Spleen (tissue), 11 donors: ENCODE data around the gene XPNPEP1. TPM values are rescaled to one million over a fixed set of nuclear protein-coding genes. Genes with fewer than 3 reads are reported as not detected.

Experiments
- DNase-seq: peaks from one replicate; pipeline ENCODE4 v3.0.0-alpha.2; 2020
- H3K27ac ChIP-seq, 8 donors: fragments of 200-600 bp; sonication (generic) in 7 of 8; 1 replicate in 4 of 8; 2 replicates in 4 of 8; pipeline versions ENCODE4 v1.5.0 to v1.8.0; 2016 to 2021; ENCODE audit warnings: inconsistent platforms in 4 of 8, mild to moderate bottlenecking in 4 of 8, moderate library complexity in 1 of 8
- H3K27me3 ChIP-seq, 7 donors: fragments of 200-600 bp; sonication (generic) in 6 of 7; replicated peaks in 1 of 7; 1 replicate in 4 of 7; 2 replicates in 3 of 7; pipeline versions ENCODE4 v1.5.0 to v1.8.0; 2016 to 2021; ENCODE audit warnings: inconsistent platforms in 3 of 7, mild to moderate bottlenecking in 1 of 7
- H3K36me3 ChIP-seq, 6 donors: fragments of 200-600 bp; sonication (generic) in 5 of 6; 1 replicate in 4 of 6; 2 replicates in 2 of 6; pipeline versions ENCODE4 v1.5.0 to v1.8.0; 2016 to 2021; ENCODE audit warnings: inconsistent platforms in 2 of 6
- H3K4me1 ChIP-seq, 6 donors: fragments of 200-600 bp; sonication (generic) in 5 of 6; 1 replicate in 3 of 6; 2 replicates in 3 of 6; pipeline versions ENCODE4 v1.5.0 to v1.8.0; 2016 to 2021; ENCODE audit warnings: inconsistent platforms in 3 of 6
- H3K4me3 ChIP-seq, 8 donors: fragments of 200-600 bp; sonication (generic) in 7 of 8; 1 replicate in 4 of 8; 2 replicates in 4 of 8; pipeline versions ENCODE4 v1.5.0 to v1.8.0; 2016 to 2021; ENCODE audit warnings: inconsistent platforms in 4 of 8, mild to moderate bottlenecking in 4 of 8, moderate library complexity in 2 of 8
- H3K9me3 ChIP-seq, 8 donors: fragments of 200-600 bp; sonication (generic) in 7 of 8; 1 replicate in 4 of 8; 2 replicates in 4 of 8; pipeline versions ENCODE4 v1.5.0 to v1.8.0; 2016 to 2021; ENCODE audit warnings: inconsistent platforms in 4 of 8
- CTCF ChIP-seq, 11 experiments: fragments of 200-600 bp in 7 of 11; fragments of 450-650 bp in 4 of 11; sonication (generic) in 4 of 11; IDR thresholded peaks in 8 of 11; conservative IDR thresholded peaks in 3 of 11; 1 replicate in 7 of 11; 2 replicates in 4 of 11; pipeline versions ENCODE4 v1.4.0 to v1.8.0; 2016 to 2021; ENCODE audit warnings: antibody characterized with exemption in 11 of 11, inconsistent platforms in 4 of 11, mild to moderate bottlenecking in 1 of 11
- POLR2A ChIP-seq, 3 donors: fragments of 450-650 bp; IDR thresholded peaks; one replicate each; pipeline ENCODE4 v1.5.1; 2017; ENCODE audit warnings: antibody characterized with exemption in 3 of 3, mild to moderate bottlenecking in 1 of 3
- POLR2AphosphoS5 ChIP-seq, 3 donors: sonication (generic); formaldehyde crosslinking; IDR thresholded peaks; one replicate each; pipeline ENCODE4 v1.5.1; 2017; ENCODE audit warnings: antibody characterized with exemption in 3 of 3
- WGBS, 5 donors: extraction: QIAGEN DNeasy Blood & Tissue Kit in 3 of 5; methylation state at CpG; one replicate each; pipeline versions ENCODE4 v1.1.5 to v1.1.7; 2013 to 2018; 5-methylcytosine and 5-hydroxymethylcytosine counted together
- intact Hi-C: fragments of 100-400 bp; cut with DNase I; formaldehyde crosslinking; loops from one replicate; pipeline ENCODE4 v1.15.0; 2023; ENCODE audit warnings: low total_unique reads
- polyA plus RNA-seq, 3 donors: library from polyadenylated mRNA; stranded (reverse); fragments of 200-250 nt; gene quantifications; one replicate each; pipeline ENCODE4 v1.2.1, GENCODE V29; 2013
- total RNA-seq, 7 donors: library from RNA; depleted of rRNA in 3 of 7; stranded (reverse); fragments of >200 nt in 3 of 7; fragmentation: NEBNext Ultra II Directional in 4 of 7; extraction: Animal tissue kit (Norgen Biotek cat#: 25700) in 4 of 7; gene quantifications; one replicate each; pipeline versions ENCODE4 v1.1.0 to v1.2.1, GENCODE V29; 2016 to 2021
- donor health status: healthy with polysubstance abuse.
- donor health status: DM: no; HTN: no; CAD: no; lungs with moderate emphysema.
- donor health status: DM: no; HTN: no; CAD: no.
- donor health status: Bipolar disorder and iron deficiency.
- donor health status: healthy.
- donor health status: DM: no; HTN: no; CAD: no.
- donor health status: DM: yes; HTN: yes; CAD: no.

The XPNPEP1 gene
- total and polyA plus RNA-seq, 10 donors: 23.1 to 97.1 (median 63.7) TPM

- Histone ChIP-seq H3K27ac (no peak overlapping the region), H3K36me3 (no peaks in the 10 kb centered on the region), H3K4me3 (no peak overlapping the region), H3K27me3 (no peaks in the 10 kb centered on the region), H3K4me1 (no peaks in the 10 kb centered on the region), H3K9me3 (no peaks in the 10 kb centered on the region)
- TF ChIP-seq POLR2AphosphoS5 (IDR thresholded peaks at IDR 0.05) (no peak), CTCF (IDR thresholded peaks at IDR 0.05 in 8 of 11, conservative IDR thresholded peaks at IDR 0.05 in 3 of 11) (peak in 10 of 11 experiments; percentile 31 to 65 (median 60)), POLR2A (IDR thresholded peaks at IDR 0.05) (no peak)
- intact Hi-C loops: no loop called here
- DNase-seq: no peak
- 89 to 94% (median 91%) methylated on average over 2 of the region's 2 CpGs for WGBS, 5 donors
These were observed 33.3 kb upstream of the XPNPEP1 start for GRCh38 chr10:109956454-109957091.

GRCh38 chr10:109953766-109954165 is 30.5 kb upstream of the XPNPEP1 start:
- DNase-seq: no peak
- H3K27ac ChIP-seq: no peak overlapping the region
- H3K4me1 ChIP-seq: no peaks in the 10 kb centered on the region
- H3K9me3 ChIP-seq: no peaks in the 10 kb centered on the region
- H3K4me3 ChIP-seq: no peak overlapping the region
- TF ChIP-seq POLR2AphosphoS5 (IDR thresholded peaks at IDR 0.05) (no peak), POLR2A (IDR thresholded peaks at IDR 0.05) (no peak), CTCF (IDR thresholded peaks at IDR 0.05 in 8 of 11, conservative IDR thresholded peaks at IDR 0.05 in 3 of 11) (no peak)
- intact Hi-C loops: no loop called here
- WGBS, 5 donors: 64 to 83% (median 75%) methylated on average over 2 of the region's 2 CpGs
- H3K36me3 ChIP-seq: no peaks in the 10 kb centered on the region
- H3K27me3 ChIP-seq: no peaks in the 10 kb centered on the region

DNA sequence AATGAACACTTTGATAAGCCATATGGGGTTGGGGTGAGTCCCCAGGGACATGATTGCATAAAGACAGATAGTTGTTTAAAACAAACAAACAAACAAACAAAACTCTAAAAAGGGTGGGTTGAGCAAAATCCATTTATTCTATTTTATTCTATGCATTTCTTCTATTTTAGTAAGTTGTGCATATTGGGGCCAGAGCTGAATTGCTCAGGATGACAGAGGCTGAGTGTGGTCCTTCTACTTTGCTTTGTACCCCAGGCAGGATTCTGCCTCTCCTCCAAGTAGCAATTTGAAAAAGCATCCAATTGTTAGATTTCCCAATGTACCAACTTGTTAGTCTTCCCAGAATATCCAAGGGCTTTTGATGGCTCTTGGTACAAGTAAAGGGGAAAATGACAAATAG is 29.2 kb upstream of the XPNPEP1 start:
- no peak for DNase-seq
- Histone ChIP-seq H3K4me1 (no peaks in the 10 kb centered on the region), H3K9me3 (no peaks in the 10 kb centered on the region), H3K4me3 (no peak overlapping the region), H3K36me3 (no peaks in the 10 kb centered on the region), H3K27ac (no peak overlapping the region), H3K27me3 (no peaks in the 10 kb centered on the region)
- intact Hi-C loops: no loop called here
- no peak for TF ChIP-seq CTCF (IDR thresholded peaks at IDR 0.05 in 8 of 11, conservative IDR thresholded peaks at IDR 0.05 in 3 of 11)
- no peak for TF ChIP-seq POLR2A (IDR thresholded peaks at IDR 0.05)
- TF ChIP-seq POLR2AphosphoS5 (IDR thresholded peaks at IDR 0.05): no peak

- TF ChIP-seq POLR2AphosphoS5 (IDR thresholded peaks at IDR 0.05): no peak
- TF ChIP-seq POLR2A (IDR thresholded peaks at IDR 0.05): no peak
- no peak for TF ChIP-seq CTCF (IDR thresholded peaks at IDR 0.05 in 8 of 11, conservative IDR thresholded peaks at IDR 0.05 in 3 of 11)
- H3K4me3 ChIP-seq: no peak overlapping the region
These were observed 24.0 kb upstream of the XPNPEP1 start for GRCh38 chr10:109947111-109947920.

More at GRCh38 chr10:109947111-109947920, 24.0 kb upstream of the XPNPEP1 start:
- no peaks in the 10 kb centered on the region for H3K4me1 ChIP-seq
- no peak for DNase-seq
- intact Hi-C loops: no loop called here
- H3K27me3 ChIP-seq: no peaks in the 10 kb centered on the region
- H3K36me3 ChIP-seq: no peaks in the 10 kb centered on the region
- WGBS, 5 donors: 46 to 63% (median 54%) methylated on average over 5 of the region's 5 CpGs
- no peaks in the 10 kb centered on the region for H3K9me3 ChIP-seq
- no peak overlapping the region for H3K27ac ChIP-seq
